IPS-18c (cell line): ENCODE measurements around the gene MCCC2.
"Not testable (repeated sequence)": the region's sequence is repeated elsewhere in the genome, so short reads cannot be mapped to it uniquely, and the experiment has no call there.

ENCODE experiments used
- H3K4me3 ChIP-seq: 2 replicates; pipeline ENCODE4 v1.7.0; 2013; ENCODE audit warnings: low read depth, mild to moderate bottlenecking, low read length, moderate library complexity; ENCODE audit not compliant: insufficient read depth
- H3K9me3 ChIP-seq: one replicate; pipeline ENCODE4 v1.6.1; 2013; ENCODE audit warnings: mild to moderate bottlenecking, low read length, moderate library complexity; ENCODE audit not compliant: control insufficient read depth, insufficient read depth

MCCC2 gene

DNA sequence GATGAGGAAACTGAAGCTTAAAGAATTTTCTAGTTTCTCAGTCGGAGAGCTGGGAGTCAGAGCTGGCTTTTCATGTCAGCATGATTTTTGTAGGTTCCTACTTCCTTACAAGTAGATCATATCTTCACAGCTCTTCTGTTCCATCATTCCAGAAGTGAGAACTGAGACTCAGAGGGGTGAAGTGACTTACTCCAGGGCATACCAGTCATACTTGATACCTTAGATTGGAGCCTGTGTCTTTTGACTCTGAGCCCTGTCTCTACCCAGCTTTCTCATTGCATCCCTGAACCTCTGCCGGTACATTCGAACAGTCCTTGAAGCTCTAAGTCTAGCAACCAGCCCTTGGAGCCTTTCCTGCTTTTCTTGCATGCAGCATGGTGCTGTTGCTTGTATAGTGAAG is 53.3 kb downstream of the MCCC2 start:
- H3K4me3 ChIP-seq = no peak overlapping the region
- no peaks in the 10 kb centered on the region for H3K9me3 ChIP-seq

DNA sequence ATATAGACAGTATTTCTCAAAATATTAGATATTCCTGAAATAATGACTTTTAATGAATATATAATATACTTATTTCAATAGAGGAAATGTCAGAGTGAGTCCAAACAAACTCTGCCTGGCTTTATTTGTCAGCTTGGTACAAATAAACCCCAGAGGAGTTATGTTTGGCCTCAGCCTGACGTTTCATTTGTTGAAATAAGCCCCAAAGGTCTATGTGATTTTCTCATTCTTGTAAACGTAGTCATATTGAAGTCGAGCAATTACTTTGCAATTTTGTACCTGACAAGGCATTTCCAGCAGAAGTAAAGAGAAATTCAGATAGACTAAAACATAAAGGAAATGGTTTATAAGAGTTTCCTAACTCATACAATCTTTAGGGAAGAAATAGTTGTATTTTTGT is 57.9 kb downstream of the MCCC2 start:
- Histone ChIP-seq H3K4me3 (no peak overlapping the region), H3K9me3 (no peaks in the 10 kb centered on the region)

DNA sequence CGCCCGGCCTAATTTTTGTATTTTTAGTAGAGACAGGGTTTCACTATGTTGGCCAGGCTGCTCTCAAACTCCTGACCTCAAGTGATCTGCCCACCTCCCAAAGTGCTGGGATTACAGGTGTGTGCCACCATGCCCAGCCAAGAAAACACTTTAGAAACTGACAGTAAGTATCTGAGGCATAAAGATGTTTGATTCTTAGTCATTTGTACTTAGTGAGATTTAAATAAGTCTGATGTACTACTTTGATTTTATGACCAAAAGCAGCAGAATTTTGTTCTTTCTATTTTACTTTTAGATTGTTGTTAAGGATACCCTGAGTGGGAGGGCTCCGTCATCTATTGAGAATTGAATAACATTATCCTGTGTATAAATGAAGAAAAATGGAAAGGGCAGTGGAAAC is 63.8 kb downstream of the MCCC2 start:
- H3K4me3 ChIP-seq, H3K9me3 ChIP-seq: not testable (repeated sequence)

DNA sequence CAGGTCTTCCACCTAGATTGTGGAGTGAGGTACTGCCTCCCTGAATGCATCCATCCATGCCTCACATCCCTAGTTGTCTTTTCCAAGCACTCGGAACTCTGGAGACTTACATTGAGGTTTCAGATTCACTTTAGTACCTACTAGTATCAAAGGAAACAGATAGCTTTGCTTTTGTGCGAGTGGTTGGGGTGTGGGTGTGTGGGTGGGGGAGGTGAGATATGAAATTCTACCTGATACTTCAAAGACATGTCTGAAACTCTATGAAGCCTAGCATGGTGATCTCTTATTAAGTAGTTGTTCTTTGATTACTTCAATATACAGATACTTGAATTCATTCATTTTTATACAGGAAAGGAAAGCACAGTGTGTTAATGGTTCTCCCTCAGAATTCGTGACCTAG is 64.4 kb downstream of the MCCC2 start:
- Histone ChIP-seq H3K4me3 (no peak overlapping the region), H3K9me3 (no peaks in the 10 kb centered on the region)

DNA sequence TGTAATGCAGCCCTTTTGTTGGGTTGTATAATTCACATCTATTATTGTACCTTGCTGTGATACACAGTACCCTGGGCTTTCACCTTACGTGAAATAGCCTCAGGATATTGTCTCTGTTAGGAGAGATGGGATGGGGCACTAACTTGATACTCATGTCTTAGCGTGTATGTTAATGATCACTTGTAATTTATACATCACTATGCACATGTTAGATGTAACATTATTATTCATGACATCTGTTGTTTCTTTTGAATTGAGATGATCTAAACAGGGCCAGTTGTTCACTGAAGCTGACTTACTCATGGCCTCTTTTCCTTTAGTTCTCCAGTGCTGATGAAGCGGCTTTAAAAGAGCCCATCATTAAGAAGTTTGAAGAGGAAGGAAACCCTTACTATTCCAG is 65.2 kb downstream of the MCCC2 start:
- Histone ChIP-seq H3K9me3 (no peaks in the 10 kb centered on the region), H3K4me3 (no peak overlapping the region)

DNA sequence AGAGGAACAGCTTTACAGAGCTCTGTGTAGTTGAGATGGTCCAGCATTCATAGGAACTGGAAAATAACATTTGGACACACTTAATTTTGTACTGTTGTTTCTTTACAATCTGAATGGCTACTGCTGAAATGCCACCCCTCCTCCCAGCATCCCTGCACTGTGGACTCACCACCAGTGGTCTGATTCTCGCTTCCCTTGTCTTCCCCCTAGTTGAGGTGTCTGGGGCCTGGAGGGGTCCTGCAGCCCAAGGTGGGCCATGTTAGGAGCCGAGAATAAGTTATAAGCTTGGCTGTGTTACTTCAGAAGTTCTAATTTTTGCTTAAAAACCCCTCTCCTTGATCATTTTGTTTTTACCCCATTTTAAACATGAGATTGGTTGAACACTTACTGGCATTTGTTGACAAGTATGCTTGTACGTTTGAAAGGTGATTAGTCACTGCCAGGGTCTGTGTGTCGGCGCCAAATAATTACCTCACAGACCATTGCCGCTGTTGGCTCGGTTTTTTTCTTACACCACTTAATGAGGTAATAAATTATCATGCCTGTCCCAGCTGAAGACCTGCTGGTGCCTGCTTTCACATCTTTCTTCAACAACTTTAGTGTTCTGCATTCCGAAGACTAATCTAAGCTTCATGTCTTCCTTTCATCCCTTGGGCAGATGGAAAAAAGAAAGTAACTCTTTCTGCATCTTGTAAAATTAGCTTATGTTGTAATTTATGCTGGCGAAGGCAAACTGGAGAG is 65.8 kb downstream of the MCCC2 start:
- no peak overlapping the region for H3K4me3 ChIP-seq
- no peaks in the 10 kb centered on the region for H3K9me3 ChIP-seq

DNA sequence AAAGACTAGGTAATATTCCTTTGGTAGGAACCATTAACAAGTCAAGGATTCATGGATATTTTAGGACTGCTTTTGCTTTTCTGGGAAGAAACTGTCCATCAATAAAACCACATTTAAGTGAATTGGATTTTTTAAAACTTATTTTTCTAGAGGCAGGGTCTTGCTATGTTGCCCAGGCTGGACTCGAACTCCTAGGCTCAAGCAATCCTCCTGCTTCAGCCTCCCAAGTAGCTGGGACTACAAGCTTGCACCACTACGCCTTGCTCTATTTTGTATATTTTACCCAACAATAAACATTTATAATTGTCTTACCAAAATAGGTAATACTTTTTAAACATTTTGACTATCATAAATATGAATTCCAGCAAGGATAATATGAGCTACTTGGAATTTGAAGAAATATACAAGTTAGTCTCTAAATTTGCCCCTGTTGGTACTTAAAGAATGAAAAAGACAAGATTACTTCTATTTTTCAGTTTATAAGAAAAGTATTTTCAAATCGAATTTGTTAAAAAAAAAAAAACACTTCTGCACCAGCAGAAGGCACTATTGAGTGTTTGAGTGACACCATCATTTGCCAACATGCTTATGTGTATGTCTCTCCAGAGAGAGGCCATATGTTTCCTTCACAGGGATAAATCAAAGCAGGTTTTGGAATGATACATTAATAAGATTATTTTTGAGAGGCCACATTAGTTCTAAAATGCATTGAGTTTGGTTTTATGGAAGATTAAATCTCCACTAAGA is 71.9 kb downstream of the MCCC2 start:
- H3K4me3 ChIP-seq = no peak overlapping the region
- no peaks in the 10 kb centered on the region for H3K9me3 ChIP-seq

DNA sequence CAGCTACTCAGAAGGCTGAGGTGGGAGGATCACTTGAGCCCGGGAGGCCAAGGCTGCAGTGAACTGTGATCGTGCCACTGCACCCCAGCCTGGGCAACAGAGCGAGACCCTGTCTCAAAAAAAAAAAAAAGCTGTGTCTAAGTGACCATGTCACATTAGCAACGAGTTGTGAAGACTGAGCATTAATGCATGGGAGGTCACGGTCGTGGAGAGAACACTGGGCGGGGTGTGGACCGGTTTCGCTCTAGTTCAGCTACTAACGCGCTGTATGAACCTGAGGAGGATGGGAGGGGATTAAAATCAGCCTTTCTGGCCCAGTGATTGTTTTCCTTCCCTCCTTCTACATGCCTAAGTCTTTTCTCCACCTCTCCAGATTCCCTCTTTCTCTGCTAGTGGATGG is 75.2 kb downstream of the MCCC2 start:
- Histone ChIP-seq H3K9me3 (no peaks in the 10 kb centered on the region), H3K4me3 (no peak overlapping the region)

DNA sequence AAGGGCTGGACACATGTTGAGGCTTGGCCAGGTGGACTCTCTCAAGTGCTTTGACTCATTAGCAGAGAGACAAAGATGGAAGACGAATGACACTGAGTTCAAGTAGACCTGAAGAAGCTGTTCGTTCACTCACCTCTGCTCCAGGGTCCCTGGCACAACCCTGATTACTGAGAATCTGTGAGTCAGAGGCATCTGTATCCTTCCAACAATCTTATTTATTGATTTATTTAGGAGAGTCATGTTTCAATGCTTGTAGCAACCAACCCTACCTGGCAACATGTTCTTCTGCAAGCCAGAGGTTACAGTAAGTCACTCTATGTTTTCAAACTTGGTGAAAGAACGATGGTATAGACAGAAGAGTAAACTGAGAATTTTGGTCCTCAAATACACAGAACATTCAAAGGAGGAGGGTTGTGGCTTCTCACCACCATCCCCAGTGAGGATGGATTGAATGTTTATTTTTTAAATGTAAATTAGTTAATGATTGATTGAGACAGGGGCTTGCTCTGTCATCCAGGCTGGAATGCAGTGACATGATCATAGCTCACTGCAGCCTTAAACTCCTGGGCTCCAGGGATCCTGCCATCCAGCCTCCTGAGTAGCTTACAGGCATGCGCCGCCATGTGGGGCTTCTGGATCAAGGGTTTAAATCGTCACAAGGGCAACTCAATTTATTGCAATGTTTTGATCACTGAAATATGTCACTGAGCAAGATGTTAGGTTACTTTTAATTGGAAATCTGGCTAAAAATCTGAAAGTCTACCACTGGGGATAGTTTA is 76.2 kb downstream of the MCCC2 start:
- no peaks in the 10 kb centered on the region for H3K9me3 ChIP-seq
- H3K4me3 ChIP-seq = no peak overlapping the region

DNA sequence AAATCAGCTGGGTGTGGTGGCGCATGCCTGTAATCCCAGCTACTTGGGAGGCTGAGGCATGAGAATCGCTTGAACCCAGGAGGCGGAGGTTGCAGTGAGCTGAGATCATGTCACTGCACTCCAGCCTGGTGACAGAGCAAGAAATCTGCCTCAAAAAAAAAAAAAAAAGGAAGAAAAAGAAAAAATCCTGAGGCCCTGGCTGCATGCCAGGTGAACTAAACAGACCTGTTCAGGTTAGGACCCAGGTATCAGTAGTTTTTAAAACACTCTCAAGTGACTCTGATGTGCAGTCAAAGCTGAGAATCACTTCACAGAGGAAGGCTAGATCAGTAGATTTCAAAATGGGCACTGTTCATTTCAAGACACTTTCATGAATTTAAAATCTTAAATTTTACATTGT is 77.5 kb downstream of the MCCC2 start:
- not testable (repeated sequence) for H3K4me3 ChIP-seq, H3K9me3 ChIP-seq

DNA sequence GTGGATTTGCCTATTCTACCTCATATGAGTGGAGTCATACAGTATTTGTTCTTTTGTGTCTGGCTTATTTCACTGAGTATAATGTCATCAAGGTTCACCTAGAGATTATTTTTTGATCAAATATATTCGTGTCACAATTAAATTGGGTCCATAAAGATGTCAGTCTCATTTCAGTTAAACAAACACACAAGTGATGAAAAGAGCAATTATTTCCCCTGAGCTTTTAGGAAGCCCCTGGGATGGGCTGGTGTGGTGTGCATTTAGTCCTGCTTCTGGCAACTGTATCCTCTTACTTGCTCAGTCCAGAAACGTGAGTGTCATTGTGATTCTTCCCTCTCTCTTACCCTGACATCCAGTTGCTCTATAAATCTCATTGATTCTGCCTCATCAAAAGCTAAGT is 79.2 kb downstream of the MCCC2 start:
- H3K9me3 ChIP-seq = no peaks in the 10 kb centered on the region
- no peak overlapping the region for H3K4me3 ChIP-seq

DNA sequence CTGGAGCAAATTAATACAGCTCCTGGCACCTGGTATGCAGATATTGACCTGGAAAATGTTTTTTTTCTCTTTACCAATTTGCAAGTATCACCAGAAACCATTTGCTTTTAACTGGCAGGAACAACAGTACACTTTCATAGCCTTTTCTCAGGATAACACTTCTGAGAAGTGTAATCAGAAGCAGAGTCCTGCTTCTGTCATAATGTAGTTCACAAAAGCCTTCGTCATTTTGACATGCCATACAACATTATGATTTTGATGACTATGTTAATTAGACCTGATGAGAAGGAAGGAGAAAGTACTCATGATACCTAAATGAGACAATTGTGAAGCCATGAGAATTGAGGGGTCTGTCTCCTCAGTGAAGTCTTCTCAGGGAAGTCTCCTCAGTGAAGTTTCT is 90.8 kb downstream of the MCCC2 start:
- no peaks in the 10 kb centered on the region for H3K9me3 ChIP-seq
- no peak overlapping the region for H3K4me3 ChIP-seq

DNA sequence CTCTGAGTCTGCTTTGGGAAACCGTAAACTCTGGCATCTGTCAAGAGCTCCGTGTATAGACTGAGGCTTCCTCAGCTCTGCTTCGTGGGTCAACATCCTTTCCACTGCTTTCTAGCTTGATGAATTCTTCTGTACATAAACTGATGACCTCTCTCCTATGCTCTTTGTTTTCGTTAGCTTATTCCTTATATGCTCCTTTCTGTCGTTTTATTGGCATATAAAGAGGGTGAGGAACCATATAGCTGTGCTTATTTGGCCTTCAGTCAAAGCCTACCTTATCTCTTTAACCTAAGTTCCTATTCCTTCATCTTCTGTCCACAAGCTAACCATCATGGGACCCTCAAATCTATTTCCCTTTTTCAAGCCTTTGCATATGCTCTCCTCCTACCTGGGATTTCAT is 92.6 kb downstream of the MCCC2 start:
- Histone ChIP-seq H3K4me3 (no peak overlapping the region), H3K9me3 (peaks cover 4% of the 10 kb centered on the region)

DNA sequence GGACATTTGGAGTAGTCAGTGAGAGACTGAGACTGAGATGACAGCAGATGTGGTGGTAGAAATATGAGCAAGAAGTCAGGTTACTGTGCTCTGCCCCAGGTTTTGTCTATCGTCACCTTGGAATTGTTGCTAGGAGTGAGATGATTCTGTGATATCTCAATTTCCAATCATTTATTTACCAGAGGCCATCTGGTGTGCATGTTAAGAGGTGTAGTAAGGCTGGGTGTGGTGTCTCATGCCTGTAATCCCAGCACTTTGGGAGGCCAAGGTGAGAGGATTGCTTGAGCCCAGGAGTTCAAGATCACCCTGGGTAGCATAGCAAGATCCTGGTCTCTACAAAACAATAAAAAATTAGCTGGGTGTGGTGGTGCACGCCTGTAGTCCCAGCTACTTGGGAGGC is 93.4 kb downstream of the MCCC2 start:
- Histone ChIP-seq H3K9me3 (peaks cover 4% of the 10 kb centered on the region), H3K4me3 (no peak overlapping the region)

DNA sequence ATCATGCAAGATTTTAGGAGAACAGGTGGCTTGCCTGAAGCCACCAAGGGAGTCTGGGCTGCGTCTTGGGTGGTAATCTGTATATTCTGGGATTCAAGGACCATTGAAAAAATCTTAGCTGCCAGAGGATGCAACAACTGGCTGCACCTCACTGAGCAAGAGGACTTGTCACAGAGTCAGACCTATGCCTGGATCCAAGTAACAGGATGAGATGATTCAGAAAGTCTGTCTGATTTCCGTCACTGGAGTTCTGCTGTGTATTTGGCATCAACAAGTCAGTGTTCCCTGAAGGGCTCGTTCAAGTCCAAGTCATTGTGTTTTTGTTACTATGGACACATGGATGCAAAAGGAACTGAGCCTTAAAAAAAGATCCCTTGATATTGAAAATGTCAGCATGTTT is 94.2 kb downstream of the MCCC2 start:
- H3K9me3 ChIP-seq = peaks cover 4% of the 10 kb centered on the region
- H3K4me3 ChIP-seq = no peak overlapping the region

DNA sequence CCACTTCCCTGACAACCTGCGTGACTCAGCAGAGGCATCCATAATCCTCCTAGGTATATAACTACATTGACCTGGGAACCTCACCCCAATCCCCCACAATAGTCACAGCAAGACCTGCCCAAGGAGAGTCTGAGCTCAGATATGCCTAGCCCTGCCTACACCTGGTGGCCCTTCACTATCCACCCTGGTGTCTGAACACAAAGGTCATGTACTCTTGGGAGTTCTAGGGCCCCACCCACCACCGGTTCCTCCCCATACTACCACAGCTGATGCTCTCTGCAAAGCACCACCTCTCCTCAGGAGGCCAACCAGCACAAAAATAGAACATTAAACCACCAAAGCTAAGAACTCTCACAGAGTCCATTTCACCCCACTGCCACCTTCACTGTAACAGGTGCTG is 97.2 kb downstream of the MCCC2 start:
- Histone ChIP-seq H3K4me3 (no peak overlapping the region), H3K9me3 (peaks cover 4% of the 10 kb centered on the region)

DNA sequence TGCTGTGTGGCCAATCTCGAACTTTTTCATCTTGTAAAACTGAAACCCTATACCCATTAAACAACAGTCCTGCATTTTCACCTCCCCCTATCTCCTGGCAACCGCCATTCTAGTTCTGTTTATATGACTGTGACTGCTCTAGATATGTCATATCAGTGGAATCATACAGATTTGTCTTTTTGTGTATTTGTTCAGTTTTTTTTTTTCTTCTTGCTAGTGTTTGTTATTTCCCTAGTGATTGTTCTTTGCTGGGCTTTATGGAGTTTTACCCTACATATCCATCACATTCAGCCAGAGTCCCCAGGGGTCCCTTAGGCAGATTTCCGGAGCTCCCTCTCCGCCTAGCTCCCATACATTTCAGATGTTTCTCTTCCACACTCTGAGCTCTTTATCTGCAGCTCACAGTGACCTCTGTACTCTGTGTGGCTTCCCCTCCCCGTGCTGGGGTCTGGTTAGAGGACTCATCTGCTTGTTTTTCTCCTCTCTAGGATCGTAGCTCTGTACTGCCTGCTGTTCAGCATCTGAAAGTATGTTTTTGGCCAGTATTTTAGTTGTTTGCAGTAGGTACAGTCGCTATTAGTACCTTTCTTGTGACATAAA is 106.8 kb downstream of the MCCC2 start:
- Histone ChIP-seq H3K9me3 (peaks cover 2% of the 10 kb centered on the region), H3K4me3 (no peak overlapping the region)

DNA sequence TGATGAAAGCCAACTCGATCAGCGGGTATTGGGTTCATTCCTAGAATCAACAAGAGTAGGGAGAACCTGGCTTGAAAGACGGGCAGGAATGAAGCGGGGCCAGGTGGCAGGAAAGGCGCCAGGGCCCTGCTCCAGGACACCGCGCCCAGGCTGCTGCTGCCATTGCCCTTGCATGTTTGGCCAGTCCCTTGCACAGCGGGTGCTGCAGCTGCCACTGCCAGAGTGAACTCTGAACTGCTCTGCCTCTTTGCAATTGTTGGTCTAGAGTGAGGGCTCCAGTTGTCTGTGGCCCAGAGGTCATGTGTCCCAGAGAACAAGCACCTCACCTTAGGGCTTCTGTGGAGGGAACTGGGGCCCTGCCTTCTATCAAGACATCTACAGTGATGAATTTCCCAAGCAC is 107.9 kb downstream of the MCCC2 start:
- H3K4me3 ChIP-seq = no peak overlapping the region

More for the DNA sequence above, 107.9 kb downstream of the MCCC2 start:
- peaks cover 2% of the 10 kb centered on the region for H3K9me3 ChIP-seq
